NCI-H187 (cell line): ENCODE measurements around the gene VAX1.

ENCODE experiments used
- DNase-seq, 2 experiments: peaks; one replicate each; lab custom pipeline; 2025; lab: John Stamatoyannopoulos, UW

Gene VAX1

GRCh38 chr10:117164592-117165537 lies 26.8 kb upstream of the VAX1 start:
- DNase-seq: no peak

GRCh38 chr10:117163954-117164548 lies 26.0 kb upstream of the VAX1 start:
- no peak for DNase-seq

GRCh38 chr10:117163061-117163953 lies 25.2 kb upstream of the VAX1 start:
- no peak for DNase-seq

- DNase-seq: no peak
Measured at GRCh38 chr10:117162093-117163060, 24.3 kb upstream of the VAX1 start.

- no peak for DNase-seq
Measured at GRCh38 chr10:117161386-117162033, 23.4 kb upstream of the VAX1 start.

- no peak for DNase-seq
Measured at GRCh38 chr10:117160567-117160966, 22.5 kb upstream of the VAX1 start.

GRCh38 chr10:117159390-117159789 lies 21.3 kb upstream of the VAX1 start:
- no peak for DNase-seq

GRCh38 chr10:117158297-117158696 lies 20.2 kb upstream of the VAX1 start:
- no peak for DNase-seq

GRCh38 chr10:117152668-117153067 lies 14.6 kb upstream of the VAX1 start:
- no peak for DNase-seq

- DNase-seq: no peak
Measured at GRCh38 chr10:117148284-117148683, 10.2 kb upstream of the VAX1 start.

GRCh38 chr10:117145019-117145418 lies 6.9 kb upstream of the VAX1 start:
- no peak for DNase-seq

- DNase-seq: no peak
Measured at GRCh38 chr10:117143103-117143823, 5.2 kb upstream of the VAX1 start.

GRCh38 chr10:117140525-117140902 lies 2.4 kb upstream of the VAX1 start:
- no peak for DNase-seq

GRCh38 chr10:117139581-117140524 lies 1.8 kb upstream of the VAX1 start:
- no peak for DNase-seq

- DNase-seq: no peak
Measured at GRCh38 chr10:117138838-117139580, 939 bp upstream of the VAX1 start.

GRCh38 chr10:117137031-117137910 lies 799 bp downstream of the VAX1 start:
- DNase-seq: no peak

GRCh38 chr10:117136391-117136975 lies 1.6 kb downstream of the VAX1 start:
- DNase-seq: no peak
